ENCODE results near the gene ZBTB42.
"Not testable (repeated sequence)": the region's sequence is repeated elsewhere in the genome, so short reads cannot be mapped to it uniquely, and the experiment has no call there.

ZBTB42 gene

GRCh38 chr14:104813286-104813685 lies 12.4 kb downstream of the ZBTB42 start:
- no peak for DNase-seq

- not testable (repeated sequence) for DNase-seq
These were observed 13.8 kb downstream of the ZBTB42 start for GRCh38 chr14:104814701-104815100.

- DNase-seq, result no peak
These were observed 15.6 kb downstream of the ZBTB42 start for GRCh38 chr14:104816616-104816884.

- no peak for DNase-seq
These were observed 17.2 kb downstream of the ZBTB42 start for GRCh38 chr14:104817930-104818713.

- no peak for DNase-seq
These were observed 17.8 kb downstream of the ZBTB42 start for GRCh38 chr14:104818714-104819161.

- no peak for DNase-seq
These were observed 18.5 kb downstream of the ZBTB42 start for GRCh38 chr14:104819361-104819781.

- no peak for DNase-seq
These were observed 19.8 kb downstream of the ZBTB42 start for GRCh38 chr14:104820669-104821228.

- no peak for DNase-seq
These were observed 20.5 kb downstream of the ZBTB42 start for GRCh38 chr14:104821229-104821945.

- no peak for DNase-seq
These were observed 21.2 kb downstream of the ZBTB42 start for GRCh38 chr14:104821971-104822608.

GRCh38 chr14:104822821-104823615 lies 22.1 kb downstream of the ZBTB42 start:
- DNase-seq, result no peak

- DNase-seq, result no peak
These were observed 23.6 kb downstream of the ZBTB42 start for GRCh38 chr14:104824353-104824997.

- DNase-seq, result peak; percentile 96
These were observed 25.4 kb downstream of the ZBTB42 start for GRCh38 chr14:104826189-104826860.

GRCh38 chr14:104826861-104827176 lies 25.9 kb downstream of the ZBTB42 start:
- no peak for DNase-seq

- DNase-seq, result peak; percentile 49
These were observed 26.5 kb downstream of the ZBTB42 start for GRCh38 chr14:104827177-104828055.

GRCh38 chr14:104830781-104831180 lies 29.9 kb downstream of the ZBTB42 start:
- DNase-seq, result no peak

- DNase-seq, result not testable (repeated sequence)
These were observed 35.5 kb downstream of the ZBTB42 start for GRCh38 chr14:104836171-104836935.

- DNase-seq, result no peak
These were observed 40.8 kb downstream of the ZBTB42 start for GRCh38 chr14:104841730-104842129.

GRCh38 chr14:104843006-104843405 lies 42.1 kb downstream of the ZBTB42 start:
- no peak for DNase-seq

GRCh38 chr14:104843442-104844305 lies 42.8 kb downstream of the ZBTB42 start:
- no peak for DNase-seq

Measured in activated CD4-positive, alpha-beta T cell treated with anti-CD3 and anti-CD28 coated beads, Interleukin-2, Interleukin-6, amounts not matched to agents 100 ng/mL and 50 ng/mL, durations not matched to agents 16 hours and 8 hours (primary cell).